VCaP (cell line): Measurements from ENCODE around the gene CALHM2.

Experiments
- H3K27ac ChIP-seq: fragments of 450-650 bp; 2 replicates; pipeline ENCODE4 v1.5.1; 2017
- TF ChIP-seq, protein P1 (sequence below): fragments of 450-650 bp; conservative IDR thresholded peaks from 2 replicates; pipeline ENCODE4 v1.5.1; 2017; ENCODE audit warnings: mild to moderate bottlenecking, moderate library complexity

The CALHM2 gene

DNA sequence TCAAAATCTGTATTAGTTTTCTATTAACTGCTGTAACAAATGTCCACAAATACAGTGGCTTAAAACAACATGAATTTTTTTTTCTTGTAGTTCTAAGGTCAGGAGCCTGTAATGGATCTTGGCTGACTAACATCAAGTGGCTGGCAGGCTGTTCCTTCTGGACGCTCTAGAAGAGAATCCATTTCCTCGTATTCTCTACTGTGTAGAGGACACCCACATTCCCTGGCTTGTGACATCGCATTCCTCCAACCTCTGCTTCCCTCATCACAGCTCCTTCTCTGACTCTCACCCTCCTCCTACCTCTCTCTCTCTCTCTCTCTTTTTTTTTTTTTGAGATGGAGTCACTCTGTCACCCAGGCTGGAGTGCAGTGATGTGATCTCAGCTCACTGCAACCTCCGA, 11.3 kb upstream of the CALHM2 start:
- H3K27ac ChIP-seq: no peak overlapping the region
- TF ChIP-seq, protein P1, sequence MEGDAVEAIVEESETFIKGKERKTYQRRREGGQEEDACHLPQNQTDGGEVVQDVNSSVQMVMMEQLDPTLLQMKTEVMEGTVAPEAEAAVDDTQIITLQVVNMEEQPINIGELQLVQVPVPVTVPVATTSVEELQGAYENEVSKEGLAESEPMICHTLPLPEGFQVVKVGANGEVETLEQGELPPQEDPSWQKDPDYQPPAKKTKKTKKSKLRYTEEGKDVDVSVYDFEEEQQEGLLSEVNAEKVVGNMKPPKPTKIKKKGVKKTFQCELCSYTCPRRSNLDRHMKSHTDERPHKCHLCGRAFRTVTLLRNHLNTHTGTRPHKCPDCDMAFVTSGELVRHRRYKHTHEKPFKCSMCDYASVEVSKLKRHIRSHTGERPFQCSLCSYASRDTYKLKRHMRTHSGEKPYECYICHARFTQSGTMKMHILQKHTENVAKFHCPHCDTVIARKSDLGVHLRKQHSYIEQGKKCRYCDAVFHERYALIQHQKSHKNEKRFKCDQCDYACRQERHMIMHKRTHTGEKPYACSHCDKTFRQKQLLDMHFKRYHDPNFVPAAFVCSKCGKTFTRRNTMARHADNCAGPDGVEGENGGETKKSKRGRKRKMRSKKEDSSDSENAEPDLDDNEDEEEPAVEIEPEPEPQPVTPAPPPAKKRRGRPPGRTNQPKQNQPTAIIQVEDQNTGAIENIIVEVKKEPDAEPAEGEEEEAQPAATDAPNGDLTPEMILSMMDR: no peak

DNA sequence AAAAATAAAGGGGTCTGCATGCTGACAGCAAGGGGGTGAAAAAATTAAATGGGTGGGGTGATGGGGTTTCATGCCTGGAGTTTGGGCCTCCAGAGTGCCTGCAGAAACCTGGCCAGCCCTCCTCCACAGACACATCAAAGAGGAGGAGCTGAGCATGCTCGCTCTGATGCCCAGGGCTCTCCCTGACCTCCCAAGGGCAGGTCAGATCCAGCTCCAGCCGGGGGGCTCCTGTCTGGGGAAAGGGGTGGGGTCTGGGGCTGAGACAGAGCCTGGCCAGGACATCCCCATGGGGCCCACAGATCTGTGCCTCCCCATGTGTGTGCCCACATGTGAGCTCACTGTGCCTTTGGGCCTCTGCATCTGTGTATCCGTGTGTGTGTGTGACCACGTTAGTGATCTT, 7.4 kb upstream of the CALHM2 start:
- TF ChIP-seq, protein P1: no peak
- no peak overlapping the region for H3K27ac ChIP-seq

DNA sequence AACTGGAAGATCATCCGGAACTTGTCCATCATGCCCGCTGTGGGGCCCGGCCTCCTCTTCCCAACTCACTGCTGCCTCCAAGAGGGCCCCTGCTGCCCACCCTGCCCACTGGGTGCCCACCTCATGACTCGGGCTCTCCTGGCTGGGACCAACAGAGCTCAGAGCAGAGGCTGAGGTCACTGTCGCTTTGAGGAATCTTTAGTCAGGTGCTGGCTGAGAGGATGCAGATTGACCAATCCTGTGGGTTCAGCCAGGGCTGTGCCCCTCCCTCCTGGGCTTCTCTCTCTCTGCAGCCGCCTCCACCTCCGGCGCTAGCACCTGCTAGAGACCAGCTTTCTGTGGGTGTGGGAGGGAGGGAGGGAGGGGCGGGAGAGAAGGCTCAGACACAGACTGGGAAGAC, 6.5 kb upstream of the CALHM2 start, which contains the start of gene CALHM1:
Gene CALHM1 (minus strand): TSS at position 181 of the 400 bp plus-strand sequence. CDS start 149 bp downstream, at position 32.
- no peak within 1 kb of the TSS for H3K27ac ChIP-seq
- TF ChIP-seq, protein P1: no peak

DNA sequence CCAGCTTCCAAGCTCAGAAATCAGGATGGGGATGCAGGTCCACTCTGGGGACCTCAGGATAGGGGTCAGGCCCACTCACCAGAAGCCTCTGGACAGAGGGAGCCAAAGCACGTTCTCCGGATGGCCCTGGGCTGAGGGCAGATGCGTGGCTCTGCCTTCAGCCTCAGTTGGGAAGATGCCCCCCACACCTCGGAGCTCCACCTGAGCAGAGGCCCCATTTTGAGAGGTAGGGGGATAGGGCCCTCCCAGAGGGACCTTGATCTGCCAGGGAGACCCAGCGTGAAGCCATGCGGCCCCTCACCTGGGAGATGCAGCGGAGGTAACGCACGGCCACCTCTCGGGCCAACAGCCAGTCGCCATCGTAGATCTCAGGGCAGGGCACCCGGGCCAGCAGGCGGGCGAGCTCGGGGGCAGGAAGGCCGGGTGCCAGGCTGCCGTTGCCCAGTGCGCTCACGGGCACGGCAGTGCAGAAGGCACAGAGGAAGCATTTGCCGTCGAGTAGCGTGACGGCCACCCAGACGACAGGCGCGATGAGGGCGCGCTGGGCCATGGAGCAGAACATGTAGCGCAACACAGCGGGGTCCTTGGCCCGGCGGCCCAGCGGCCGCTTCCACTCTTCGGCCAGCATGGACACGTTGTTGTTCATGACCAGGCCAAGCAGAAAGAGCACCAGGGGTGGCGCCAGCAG, 5.9 kb upstream of the CALHM2 start:
- TF ChIP-seq, protein P1: no peak
- no peak overlapping the region for H3K27ac ChIP-seq

DNA sequence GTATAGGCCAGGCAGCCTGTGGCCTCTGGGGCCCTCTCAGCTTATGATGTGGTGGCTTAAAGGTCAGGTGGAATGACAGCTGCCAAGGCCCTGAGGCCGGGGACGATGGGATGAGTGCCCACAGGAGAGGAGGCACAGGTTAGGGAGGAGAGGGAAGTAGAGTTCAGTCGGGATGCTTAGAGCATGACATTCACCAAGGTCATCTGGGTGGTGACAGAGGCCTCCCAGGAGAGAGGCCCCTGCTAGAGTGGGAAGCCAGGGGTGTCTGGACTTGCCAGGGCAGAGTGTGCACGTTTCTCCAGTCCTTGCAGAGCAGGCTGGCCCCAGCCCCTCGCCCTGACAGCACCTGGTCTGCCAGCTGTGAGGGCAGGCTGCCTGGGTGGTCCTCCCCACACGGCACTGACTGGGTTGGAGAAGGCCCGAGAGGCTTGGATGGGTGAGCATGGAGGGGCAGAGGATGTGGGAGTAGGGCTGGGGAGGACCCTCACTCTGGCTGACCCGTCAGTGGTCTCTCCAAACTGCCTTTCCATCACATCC, 5.1 kb upstream of the CALHM2 start:
- no peak overlapping the region for H3K27ac ChIP-seq
- TF ChIP-seq, protein P1: no peak

DNA sequence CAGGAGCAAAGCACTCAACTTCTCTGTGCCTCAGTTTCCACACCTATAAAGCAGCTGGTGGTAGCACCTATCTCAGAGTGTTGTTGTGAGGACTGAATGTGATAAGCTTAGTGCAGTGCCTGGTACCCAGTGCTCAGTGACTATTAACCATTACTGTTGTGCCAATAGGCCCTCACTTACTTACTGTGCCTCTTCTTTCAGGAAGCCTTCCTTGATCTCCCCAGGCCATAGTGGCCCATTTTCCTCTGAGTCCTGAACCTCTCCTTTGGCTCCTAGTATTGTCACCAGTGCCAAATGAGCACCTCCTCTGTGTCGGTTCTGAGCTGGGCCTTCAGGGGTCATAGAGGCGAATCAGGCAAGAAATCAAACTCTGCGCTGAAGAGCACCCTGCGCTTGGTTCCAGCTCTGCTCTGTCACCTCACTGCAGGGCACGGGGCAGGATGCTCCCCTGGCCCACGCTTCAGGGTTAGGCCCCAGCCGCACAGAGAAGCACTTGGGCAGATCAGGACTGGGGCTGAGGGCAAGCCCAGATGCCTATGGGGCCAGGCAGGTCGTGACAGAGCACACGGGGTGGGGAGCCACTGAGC, 4.0 kb upstream of the CALHM2 start:
- no peak overlapping the region for H3K27ac ChIP-seq
- TF ChIP-seq, protein P1: no peak

DNA sequence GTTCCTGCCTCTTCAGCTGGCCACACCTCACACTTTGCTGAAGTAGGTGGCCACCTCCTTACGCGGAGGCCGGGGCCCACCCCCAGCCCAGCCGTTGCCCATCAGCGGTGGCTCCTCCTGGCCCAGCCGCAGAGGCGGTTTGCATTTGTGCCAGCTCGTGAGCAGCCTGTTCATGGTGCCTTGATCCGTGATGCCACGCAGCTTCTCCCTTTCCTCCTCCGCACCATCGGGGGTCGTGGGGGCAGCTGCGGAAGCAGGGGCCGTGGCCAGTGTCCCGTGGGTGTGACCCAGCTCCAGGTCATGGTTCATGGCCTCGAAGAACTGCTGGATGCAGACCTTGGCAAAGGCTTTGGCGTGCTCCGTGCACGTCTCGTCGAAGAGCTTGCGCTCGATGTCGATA, 3.1 kb upstream of the CALHM2 start:
- H3K27ac ChIP-seq: no peak overlapping the region
- TF ChIP-seq, protein P1: no peak
